Pancreas (tissue), 10 donors: ENCODE results near the gene EP300. TPM values are rescaled to one million over a fixed set of nuclear protein-coding genes. Genes with fewer than 3 reads are reported as not detected.
A peak's percentile ranks its signal among the peaks of the same experiment; 100 is the strongest.

ENCODE experiments used
- ATAC-seq, 4 donors: fragments of 200-7000 bp; cut with Tn5 transposase; one replicate each; pipeline versions ENCODE4 v1.8.0 to v1.9.1; 2020; ENCODE audit warnings: mild to moderate bottlenecking in 4 of 4, moderate library complexity in 4 of 4
- DNase-seq, 6 donors: peaks; one replicate each; pipeline ENCODE4 v3.0.0-alpha.2; 2020
- FAIRE-seq: peaks from 2 replicates; lab custom pipeline; 2012; peaks lifted over from hg19 to GRCh38; lab: Jason Lieb, UNC
- H3K27ac ChIP-seq, 4 donors: fragments of 200-600 bp; sonication (generic); 1 replicate in 3 of 4; 2 replicates in 1 of 4; pipeline versions ENCODE4 v1.5.0 to v1.8.0; 2020
- H3K27me3 ChIP-seq, 4 donors: fragments of 200-600 bp; one replicate each; pipeline ENCODE4 v1.8.0; 2021
- H3K36me3 ChIP-seq, 3 donors: fragments of 200-600 bp; sonication (generic) in 1 of 3; one replicate each; pipeline versions ENCODE4 v1.5.0 to v1.8.0; 2020 to 2021
- H3K4me1 ChIP-seq, 3 donors: fragments of 200-600 bp; one replicate each; pipeline ENCODE4 v1.8.0; 2021
- H3K4me3 ChIP-seq, 4 donors: fragments of 200-600 bp; sonication (generic) in 2 of 4; one replicate each; pipeline versions ENCODE4 v1.5.0 to v1.8.0; 2020 to 2021
- H3K9me3 ChIP-seq, 4 donors: fragments of 200-600 bp; one replicate each; pipeline ENCODE4 v1.8.0; 2021
- WGBS, 2 donors: extraction: QIAGEN DNeasy Blood & Tissue Kit; methylation state at CpG; one replicate each; pipeline ENCODE4 v1.1.7; 2013; 5-methylcytosine and 5-hydroxymethylcytosine counted together
- intact Hi-C, 3 donors: fragments of 100-400 bp; cut with DNase I; formaldehyde crosslinking; loops; one replicate each; pipeline versions ENCODE4 v1.11.1 to v1.14.2; 2022
- polyA plus RNA-seq, 2 donors: library from polyadenylated mRNA; stranded (reverse); fragments of 200-250 nt; gene quantifications; one replicate each; pipeline ENCODE4 v1.2.3, GENCODE V29; 2013
- total RNA-seq, 6 donors: library from RNA; stranded (reverse); fragmentation: NEBNext Ultra II Directional in 4 of 6; extraction: Animal tissue kit (Norgen Biotek cat#: 25700) in 4 of 6; gene quantifications; one replicate each; pipeline versions ENCODE4 v1.2.1 to v1.2.4, GENCODE V29; 2021 to 2023
- TF ChIP-seq, protein P1 (sequence below), 4 donors: fragments of 200-600 bp; sonication (generic) in 3 of 4; IDR thresholded peaks; one replicate each; pipeline versions ENCODE4 v1.5.0 to v1.8.0; 2021; ENCODE audit warnings: antibody characterized with exemption in 4 of 4
- donor health status: healthy with polysubstance abuse.
- donor health status: DM: no; HTN: no; CAD: no; lungs with moderate emphysema.
- donor health status: DM: no; HTN: no; CAD: no.
- donor health status: control.
- donor health status: control.
- donor health status: Bipolar disorder and iron deficiency.
- donor health status: DM: yes; HTN: yes; CAD: no.
- donor health status: DM: no; HTN: no; CAD: no.
- donor health status: DM: no; HTN: no; CAD: no.
- donor health status: DM: yes; HTN: yes; CAD: no.

The EP300 gene
- total and polyA plus RNA-seq, 8 donors, result 10.0 to 39.7 (median 24.6) TPM

DNA sequence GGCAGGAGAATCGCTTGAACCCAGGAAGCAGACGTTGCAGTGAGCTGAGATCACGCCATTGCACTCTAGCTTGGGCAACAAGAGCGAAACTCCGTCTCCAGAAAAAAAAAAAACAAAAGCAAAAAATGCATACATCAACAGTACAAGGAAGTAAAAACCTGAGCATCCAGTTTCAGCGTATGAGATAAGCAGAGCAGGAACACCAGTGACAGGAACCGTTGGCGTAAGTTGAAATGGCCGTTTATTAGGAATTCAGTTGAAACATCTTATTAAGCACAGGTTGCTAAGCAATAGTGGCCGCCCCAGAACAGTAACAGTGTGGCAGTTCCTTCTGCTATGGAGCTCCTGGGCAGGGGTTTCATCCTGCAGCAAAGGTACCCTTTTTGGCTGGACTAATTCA, 108.7 kb downstream of the EP300 start:
- WGBS, 2 donors, result 31 to 32% methylated on average over 10 of the region's 10 CpGs

DNA sequence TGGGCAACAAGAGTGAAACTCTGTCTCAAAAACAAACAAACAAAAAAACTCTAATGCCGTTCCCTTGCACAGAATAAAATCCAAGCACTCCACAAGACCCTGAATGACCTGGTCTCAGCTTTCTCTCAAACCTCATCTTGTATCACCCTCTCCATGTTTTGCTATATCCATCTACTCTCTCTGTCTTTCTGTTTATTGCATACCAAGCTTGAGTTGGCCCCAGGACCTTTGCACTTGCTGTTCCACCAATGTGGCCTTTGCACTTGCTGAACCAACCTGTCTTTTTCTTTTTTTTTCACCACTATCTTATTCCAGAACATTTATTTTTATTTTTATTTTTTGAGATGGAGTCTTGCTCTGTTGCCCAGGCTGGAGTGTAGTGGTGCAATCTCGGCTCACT, 110.7 kb downstream of the EP300 start:
- no peak for ATAC-seq

More for the DNA sequence above, 108.7 kb downstream of the EP300 start:
- Histone ChIP-seq H3K27me3 (no peaks in the 10 kb centered on the region), H3K4me1 (peaks cover 0 to 8% (median 4%) of the 10 kb centered on the region in 3 donors), H3K36me3 (no peaks in the 10 kb centered on the region), H3K4me3 (no peak overlapping the region), H3K27ac (no peak overlapping the region), H3K9me3 (no peaks in the 10 kb centered on the region)
- DNase-seq (no peak), ATAC-seq (no peak), FAIRE-seq (no peak)
- TF ChIP-seq, protein P1, sequence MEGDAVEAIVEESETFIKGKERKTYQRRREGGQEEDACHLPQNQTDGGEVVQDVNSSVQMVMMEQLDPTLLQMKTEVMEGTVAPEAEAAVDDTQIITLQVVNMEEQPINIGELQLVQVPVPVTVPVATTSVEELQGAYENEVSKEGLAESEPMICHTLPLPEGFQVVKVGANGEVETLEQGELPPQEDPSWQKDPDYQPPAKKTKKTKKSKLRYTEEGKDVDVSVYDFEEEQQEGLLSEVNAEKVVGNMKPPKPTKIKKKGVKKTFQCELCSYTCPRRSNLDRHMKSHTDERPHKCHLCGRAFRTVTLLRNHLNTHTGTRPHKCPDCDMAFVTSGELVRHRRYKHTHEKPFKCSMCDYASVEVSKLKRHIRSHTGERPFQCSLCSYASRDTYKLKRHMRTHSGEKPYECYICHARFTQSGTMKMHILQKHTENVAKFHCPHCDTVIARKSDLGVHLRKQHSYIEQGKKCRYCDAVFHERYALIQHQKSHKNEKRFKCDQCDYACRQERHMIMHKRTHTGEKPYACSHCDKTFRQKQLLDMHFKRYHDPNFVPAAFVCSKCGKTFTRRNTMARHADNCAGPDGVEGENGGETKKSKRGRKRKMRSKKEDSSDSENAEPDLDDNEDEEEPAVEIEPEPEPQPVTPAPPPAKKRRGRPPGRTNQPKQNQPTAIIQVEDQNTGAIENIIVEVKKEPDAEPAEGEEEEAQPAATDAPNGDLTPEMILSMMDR (IDR thresholded peaks at IDR 0.05), result no peak
- intact Hi-C loops, result no loop called here

DNA sequence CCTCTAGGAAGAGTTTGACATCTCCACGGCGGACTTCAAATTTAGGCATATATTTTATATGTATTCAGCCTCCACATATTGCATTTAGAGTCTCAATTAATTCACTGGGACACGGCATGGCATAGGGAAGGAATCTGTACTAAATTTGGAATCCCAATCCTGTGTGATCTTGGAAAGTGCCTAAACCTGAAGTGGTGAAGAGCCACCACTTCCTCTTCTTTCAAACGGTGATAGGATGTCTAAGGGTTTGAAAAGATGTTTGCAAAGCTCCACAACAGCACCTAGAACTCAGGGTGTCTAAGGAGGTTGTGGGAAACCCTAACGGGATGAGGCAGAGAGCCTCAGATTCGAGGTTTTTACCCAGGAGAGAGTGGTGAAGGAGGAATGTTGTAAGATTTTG, 111.7 kb downstream of the EP300 start:
- TF ChIP-seq, protein P1 (IDR thresholded peaks at IDR 0.05), result no peak
- intact Hi-C loops, result no loop called here
- Histone ChIP-seq H3K27ac (no peak overlapping the region), H3K27me3 (no peaks in the 10 kb centered on the region), H3K36me3 (no peaks in the 10 kb centered on the region), H3K4me1 (peaks cover 0 to 5% (median 0%) of the 10 kb centered on the region in 3 donors), H3K4me3 (no peak overlapping the region), H3K9me3 (no peaks in the 10 kb centered on the region)
- FAIRE-seq, result no peak
- ATAC-seq, result no peak
- 52 to 57% methylated on average over 6 of the region's 6 CpGs for WGBS, 2 donors
- DNase-seq, result no peak

More for the DNA sequence above, 110.7 kb downstream of the EP300 start:
- Histone ChIP-seq H3K9me3 (no peaks in the 10 kb centered on the region), H3K36me3 (no peaks in the 10 kb centered on the region), H3K4me3 (no peak overlapping the region), H3K27ac (no peak overlapping the region), H3K4me1 (peaks cover 0 to 5% (median 4%) of the 10 kb centered on the region in 3 donors), H3K27me3 (no peaks in the 10 kb centered on the region)
- FAIRE-seq, result no peak
- intact Hi-C loops, result no loop called here
- TF ChIP-seq, protein P1 (IDR thresholded peaks at IDR 0.05), result no peak
- DNase-seq, result no peak
- WGBS, 2 donors, result 81 to 92% methylated on average over 2 of the region's 2 CpGs

DNA sequence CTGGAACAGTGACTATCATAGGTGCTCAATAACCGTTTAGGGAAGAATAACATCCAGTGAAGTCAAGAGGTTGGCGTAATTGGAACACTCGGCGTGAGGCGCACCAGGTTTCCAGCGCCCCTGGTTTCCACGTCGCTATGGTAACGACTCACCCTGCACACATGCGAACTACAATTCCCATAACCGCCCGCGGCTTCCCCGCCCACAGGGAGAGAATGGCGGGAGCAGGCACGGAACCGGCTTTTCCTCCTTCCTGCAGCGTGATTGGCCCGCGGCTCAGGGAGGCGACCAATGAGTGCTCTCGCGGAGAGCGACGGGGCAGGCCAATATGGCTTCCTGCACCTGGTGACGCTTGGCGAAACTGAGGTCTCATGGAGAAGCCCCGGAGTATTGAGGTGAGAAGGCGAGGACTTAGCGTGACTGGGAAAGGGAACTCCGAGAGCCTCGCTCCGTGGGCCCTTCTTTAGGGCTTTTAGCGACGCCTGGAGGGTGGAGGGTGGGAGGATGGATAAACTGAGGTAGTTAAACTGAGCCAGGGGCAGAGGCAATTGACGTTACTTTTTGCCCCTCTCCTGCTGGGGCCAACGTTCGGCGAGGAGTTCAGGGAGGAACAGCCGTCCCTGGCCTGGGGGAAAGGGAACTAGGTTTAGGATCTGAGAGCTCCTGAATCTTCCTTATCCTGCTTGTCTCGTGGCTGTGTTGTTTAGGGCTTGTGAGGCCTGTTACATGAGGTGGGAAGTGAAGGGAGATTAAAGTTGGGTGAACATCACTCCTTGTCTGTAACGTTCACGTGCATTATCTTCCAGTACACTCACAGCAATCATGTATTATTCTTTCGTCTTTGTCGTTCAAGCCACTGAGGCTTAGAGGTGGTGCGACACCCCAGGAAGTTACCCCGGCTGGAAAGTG, 112.9 kb downstream of the EP300 start, which contains the start of gene L3MBTL2:
Gene L3MBTL2 (plus strand): TSS at position 321 of the 909 bp plus-strand sequence. CDS start 51 bp downstream, at position 372.
- Histone ChIP-seq H3K4me3 (peak within 1 kb of the TSS; percentile 44 to 92 (median 76)), H3K27ac (peak within 1 kb of the TSS in 3 of 4 donors; percentile 30 to 56 (median 50))
- WGBS, 2 donors, result 1% methylated on average over 47 of the region's 47 CpGs

More for the DNA sequence above, 112.9 kb downstream of the EP300 start, which contains the start of gene L3MBTL2:
- Histone ChIP-seq H3K27me3 (no peaks in the 10 kb centered on the region), H3K4me1 (peaks cover 0 to 5% (median 0%) of the 10 kb centered on the region in 3 donors), H3K36me3 (no peaks in the 10 kb centered on the region), H3K9me3 (no peaks in the 10 kb centered on the region)
- DNase-seq (peak; percentile 95 to 98 (median 96)), ATAC-seq (peak; percentile 100), FAIRE-seq (peak; percentile 91)
- TF ChIP-seq, protein P1 (IDR thresholded peaks at IDR 0.05), result no peak
- intact Hi-C loops, result no loop called here
